HepG2 (cell line): ENCODE data around the gene TP53. TPM values are rescaled to one million over a fixed set of nuclear protein-coding genes. Genes with fewer than 3 reads are reported as not detected.

Source experiments
- CAMTA2 ChIP-seq: sonication (generic); formaldehyde crosslinking; IDR thresholded peaks from 2 replicates; pipeline ENCODE4 v1.4.0; 2020; ENCODE audit warnings: mild to moderate bottlenecking, missing genetic modification reagents, borderline replicate concordance
- CBFB ChIP-seq: sonication (generic); formaldehyde crosslinking; IDR thresholded peaks from 2 replicates; pipeline ENCODE4 v1.4.0; 2020; ENCODE audit warnings: missing genetic modification reagents
- FLYWCH1 ChIP-seq: sonication (generic); formaldehyde crosslinking; IDR thresholded peaks from 2 replicates; pipeline ENCODE4 v1.8.1; 2023; ENCODE audit warnings: mild to moderate bottlenecking, missing genetic modification reagents
- GATA4 ChIP-seq: sonication (generic); IDR thresholded peaks from 2 replicates; pipeline ENCODE4 v1.6.1; 2016; ENCODE audit warnings: antibody characterized with exemption, low read depth, borderline replicate concordance
- HIVEP1 ChIP-seq: sonication (generic); formaldehyde crosslinking; IDR thresholded peaks from 2 replicates; pipeline ENCODE4 v1.4.0; 2020; ENCODE audit warnings: mild to moderate bottlenecking, missing genetic modification reagents
- JUNB ChIP-seq: sonication (generic); formaldehyde crosslinking; IDR thresholded peaks from 2 replicates; pipeline ENCODE4 v1.8.0; 2022; ENCODE audit warnings: missing genetic modification reagents, mild to moderate bottlenecking, borderline replicate concordance
- JUND ChIP-seq: sonication (generic); formaldehyde crosslinking; IDR thresholded peaks from 2 replicates; pipeline ENCODE4 v1.8.0; 2022; ENCODE audit warnings: mild to moderate bottlenecking, missing genetic modification reagents
- NCOA1 ChIP-seq: sonication (generic); formaldehyde crosslinking; IDR thresholded peaks from 2 replicates; pipeline ENCODE4 v1.9.0; 2021; ENCODE audit warnings: missing genetic modification reagents
- POLR2AphosphoS5 ChIP-seq: IDR thresholded peaks from 2 replicates; pipeline ENCODE4 v1.6.1; 2012; ENCODE audit warnings: low read depth, low read length
- PRPF4 ChIP-seq: fragments of 200-400 bp; formaldehyde crosslinking; IDR thresholded peaks from 2 replicates; pipeline ENCODE4 v1.6.1; 2016; ENCODE audit warnings: low read length, low read depth; ENCODE audit not compliant: poor library complexity, severe bottlenecking
- SMYD3 ChIP-seq: sonication (generic); formaldehyde crosslinking; IDR thresholded peaks from 2 replicates; pipeline ENCODE4 v1.8.1; 2023; ENCODE audit warnings: mild to moderate bottlenecking, missing genetic modification reagents
- TCF7L2 ChIP-seq: IDR thresholded peaks from 2 replicates; pipeline ENCODE4 v1.6.1; 2011; ENCODE audit warnings: mild to moderate bottlenecking, low read depth, low read length, moderate library complexity
- TSC22D2 ChIP-seq: sonication (generic); formaldehyde crosslinking; IDR thresholded peaks from 2 replicates; pipeline ENCODE4 v1.5.1; 2020; ENCODE audit warnings: missing genetic modification reagents, mild to moderate bottlenecking, borderline replicate concordance
- ZEB1 ChIP-seq: IDR thresholded peaks from 2 replicates; pipeline ENCODE4 v1.6.1; 2012; ENCODE audit warnings: mild to moderate bottlenecking, low read depth, inconsistent platforms; ENCODE audit not compliant: insufficient replicate concordance
- ZNF367 ChIP-seq: sonication (generic); formaldehyde crosslinking; IDR thresholded peaks from 2 replicates; pipeline ENCODE4 v1.4.0; 2020; ENCODE audit warnings: missing genetic modification reagents, borderline replicate concordance
- ZNF547 ChIP-seq: sonication (generic); formaldehyde crosslinking; IDR thresholded peaks from 2 replicates; pipeline ENCODE4 v1.5.1; 2020; ENCODE audit warnings: mild to moderate bottlenecking, missing genetic modification reagents
- ZNF549 ChIP-seq: sonication (generic); formaldehyde crosslinking; IDR thresholded peaks from 2 replicates; pipeline ENCODE4 v1.5.0; 2020; ENCODE audit warnings: missing genetic modification reagents
- ZNF569 ChIP-seq: sonication (generic); formaldehyde crosslinking; IDR thresholded peaks from 2 replicates; pipeline ENCODE4 v1.5.0; 2020; ENCODE audit warnings: mild to moderate bottlenecking, missing genetic modification reagents, moderate library complexity, borderline replicate concordance
- ZNF670 ChIP-seq: sonication (generic); formaldehyde crosslinking; IDR thresholded peaks from 2 replicates; pipeline ENCODE4 v1.8.0; 2022; ENCODE audit warnings: mild to moderate bottlenecking, missing genetic modification reagents, borderline replicate concordance
- ZNF709 ChIP-seq: sonication (generic); formaldehyde crosslinking; IDR thresholded peaks from 2 replicates; pipeline ENCODE4 v1.5.0; 2020; ENCODE audit warnings: mild to moderate bottlenecking, missing genetic modification reagents
- ZSCAN12 ChIP-seq: sonication (generic); formaldehyde crosslinking; IDR thresholded peaks from 2 replicates; pipeline ENCODE4 v1.9.0; 2021; ENCODE audit warnings: mild to moderate bottlenecking, missing genetic modification reagents
- polyA plus RNA-seq, 8 experiments: library from polyadenylated mRNA; depleted of rRNA in 3 of 8; stranded (reverse) in 7 of 8; unstranded in 1 of 8; fragments of >200 nt; fragmentation: Illumina TruSeq in 4 of 8; extraction: Trizol in 4 of 8; gene quantifications; 2 replicates each; pipeline versions ENCODE4 v1.2.1 to v1.2.3, GENCODE V29; 2011 to 2016; ENCODE audit warnings: low read depth in 4 of 8, missing spikeins in 1 of 8, mixed read lengths in 1 of 8; ENCODE audit not compliant: insufficient read depth in 1 of 8
- total RNA-seq, 5 experiments: library from RNA; depleted of rRNA; stranded (reverse); fragments of >200 nt; fragmentation: Illumina TruSeq; extraction: Trizol; gene quantifications; 2 replicates each; pipeline ENCODE4 v1.2.3, GENCODE V29; 2016; ENCODE audit warnings: low read depth in 1 of 5
- TF ChIP-seq, protein P1 (sequence below): sonication (generic); formaldehyde crosslinking; IDR thresholded peaks from 2 replicates; pipeline ENCODE4 v1.4.0; 2020; ENCODE audit warnings: missing genetic modification reagents
- TF ChIP-seq, protein P2 (sequence below): IDR thresholded peaks from 2 replicates; pipeline ENCODE4 v1.6.1; 2016; ENCODE audit warnings: low read depth
- TF ChIP-seq, protein P3 (sequence below): sonication (generic); formaldehyde crosslinking; IDR thresholded peaks from 2 replicates; pipeline ENCODE4 v1.4.0; 2020; ENCODE audit warnings: mild to moderate bottlenecking, missing genetic modification reagents
- TF ChIP-seq, protein P4 (sequence below): sonication (generic); formaldehyde crosslinking; IDR thresholded peaks from 2 replicates; pipeline ENCODE4 v1.4.0; 2020; ENCODE audit warnings: low read depth, mild to moderate bottlenecking, missing genetic modification reagents

Gene TP53
- total and polyA plus RNA-seq, 2 of the 13 experiments (the other 11 are each of a cell fraction or from before 2014, with no cell fraction given), result 17.1 to 29.9 TPM

DNA sequence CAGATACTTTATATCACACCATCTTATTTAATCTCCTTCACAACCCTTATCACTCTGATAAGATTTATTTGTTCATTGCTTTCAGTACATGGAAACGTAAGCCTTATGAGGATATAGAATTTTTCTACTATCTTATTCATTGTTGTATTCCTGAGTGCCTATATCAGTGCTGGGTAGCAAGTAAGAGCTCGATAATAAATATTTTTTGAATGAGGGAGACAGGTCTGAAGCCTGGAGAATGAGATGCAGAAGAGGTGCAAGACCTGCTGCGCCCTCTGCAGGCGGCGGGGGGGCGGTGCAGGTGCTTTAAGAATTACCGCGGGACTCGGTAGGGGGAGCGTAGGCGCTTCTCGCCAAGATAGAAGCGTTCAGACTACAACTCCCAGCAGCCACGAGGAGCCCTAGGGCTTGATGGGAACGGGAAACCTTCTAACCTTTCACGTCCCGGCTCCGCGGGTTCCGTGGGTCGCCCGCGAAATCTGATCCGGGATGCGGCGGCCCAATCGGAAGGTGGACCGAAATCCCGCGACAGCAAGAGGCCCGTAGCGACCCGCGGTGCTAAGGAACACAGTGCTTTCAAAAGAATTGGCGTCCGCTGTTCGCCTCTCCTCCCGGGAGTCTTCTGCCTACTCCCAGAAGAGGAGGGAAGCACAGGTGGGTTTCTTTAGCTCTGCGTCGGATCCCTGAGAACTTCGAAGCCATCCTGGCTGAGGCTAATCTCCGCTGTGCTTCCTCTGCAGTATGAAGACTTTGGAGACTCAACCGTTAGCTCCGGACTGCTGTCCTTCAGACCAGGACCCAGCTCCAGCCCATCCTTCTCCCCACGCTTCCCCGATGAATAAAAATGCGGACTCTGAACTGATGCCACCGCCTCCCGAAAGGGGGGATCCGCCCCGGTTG is 868 bp upstream of the TP53 start, which contains the start of gene WRAP53 (continued):
- TF ChIP-seq, protein P1, sequence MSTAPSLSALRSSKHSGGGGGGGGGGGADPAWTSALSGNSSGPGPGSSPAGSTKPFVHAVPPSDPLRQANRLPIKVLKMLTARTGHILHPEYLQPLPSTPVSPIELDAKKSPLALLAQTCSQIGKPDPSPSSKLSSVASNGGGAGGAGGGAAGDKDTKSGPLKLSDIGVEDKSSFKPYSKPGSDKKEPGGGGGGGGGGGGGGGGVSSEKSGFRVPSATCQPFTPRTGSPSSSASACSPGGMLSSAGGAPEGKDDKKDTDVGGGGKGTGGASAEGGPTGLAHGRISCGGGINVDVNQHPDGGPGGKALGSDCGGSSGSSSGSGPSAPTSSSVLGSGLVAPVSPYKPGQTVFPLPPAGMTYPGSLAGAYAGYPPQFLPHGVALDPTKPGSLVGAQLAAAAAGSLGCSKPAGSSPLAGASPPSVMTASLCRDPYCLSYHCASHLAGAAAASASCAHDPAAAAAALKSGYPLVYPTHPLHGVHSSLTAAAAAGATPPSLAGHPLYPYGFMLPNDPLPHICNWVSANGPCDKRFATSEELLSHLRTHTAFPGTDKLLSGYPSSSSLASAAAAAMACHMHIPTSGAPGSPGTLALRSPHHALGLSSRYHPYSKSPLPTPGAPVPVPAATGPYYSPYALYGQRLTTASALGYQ, result no peak
- no peak for TF ChIP-seq ZNF547
- peak; percentile 82; the same call in 1 of the 2 replicates for TF ChIP-seq POLR2AphosphoS5
- no peak for TF ChIP-seq SMYD3 (CRISPR knock-in tag)
- TF ChIP-seq, protein P2, sequence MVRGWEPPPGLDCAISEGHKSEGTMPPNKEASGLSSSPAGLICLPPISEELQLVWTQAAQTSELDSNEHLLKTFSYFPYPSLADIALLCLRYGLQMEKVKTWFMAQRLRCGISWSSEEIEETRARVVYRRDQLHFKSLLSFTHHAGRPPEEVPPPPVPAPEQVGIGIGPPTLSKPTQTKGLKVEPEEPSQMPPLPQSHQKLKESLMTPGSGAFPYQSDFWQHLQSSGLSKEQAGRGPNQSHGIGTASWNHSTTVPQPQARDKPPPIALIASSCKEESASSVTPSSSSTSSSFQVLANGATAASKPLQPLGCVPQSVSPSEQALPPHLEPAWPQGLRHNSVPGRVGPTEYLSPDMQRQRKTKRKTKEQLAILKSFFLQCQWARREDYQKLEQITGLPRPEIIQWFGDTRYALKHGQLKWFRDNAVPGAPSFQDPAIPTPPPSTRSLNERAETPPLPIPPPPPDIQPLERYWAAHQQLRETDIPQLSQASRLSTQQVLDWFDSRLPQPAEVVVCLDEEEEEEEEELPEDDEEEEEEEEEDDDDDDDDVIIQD (CRISPR knock-in tag), result 0 out of 2 replicates have a peak, but pooled peaks have one; percentile 31
- TF ChIP-seq TSC22D2 (CRISPR knock-in tag), result no peak
- no peak for TF ChIP-seq JUNB (CRISPR knock-in tag)
- TF ChIP-seq ZNF709, result no peak
- no peak for TF ChIP-seq CAMTA2 (CRISPR knock-in tag)
- no peak for TF ChIP-seq GATA4
- TF ChIP-seq ZNF569 (CRISPR knock-in tag), result no peak
- no peak for TF ChIP-seq HIVEP1 (CRISPR knock-in tag)
- TF ChIP-seq, protein P3, sequence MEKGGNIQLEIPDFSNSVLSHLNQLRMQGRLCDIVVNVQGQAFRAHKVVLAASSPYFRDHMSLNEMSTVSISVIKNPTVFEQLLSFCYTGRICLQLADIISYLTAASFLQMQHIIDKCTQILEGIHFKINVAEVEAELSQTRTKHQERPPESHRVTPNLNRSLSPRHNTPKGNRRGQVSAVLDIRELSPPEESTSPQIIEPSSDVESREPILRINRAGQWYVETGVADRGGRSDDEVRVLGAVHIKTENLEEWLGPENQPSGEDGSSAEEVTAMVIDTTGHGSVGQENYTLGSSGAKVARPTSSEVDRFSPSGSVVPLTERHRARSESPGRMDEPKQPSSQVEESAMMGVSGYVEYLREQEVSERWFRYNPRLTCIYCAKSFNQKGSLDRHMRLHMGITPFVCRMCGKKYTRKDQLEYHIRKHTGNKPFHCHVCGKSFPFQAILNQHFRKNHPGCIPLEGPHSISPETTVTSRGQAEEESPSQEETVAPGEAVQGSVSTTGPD (CRISPR knock-in tag), result no peak
- TF ChIP-seq ZNF670 (CRISPR knock-in tag), result peak; percentile 13; the same call in 1 of the 2 replicates
- TF ChIP-seq CBFB (CRISPR knock-in tag), result peak; percentile 69; the same call in 1 of the 2 replicates
- TF ChIP-seq, protein P4, sequence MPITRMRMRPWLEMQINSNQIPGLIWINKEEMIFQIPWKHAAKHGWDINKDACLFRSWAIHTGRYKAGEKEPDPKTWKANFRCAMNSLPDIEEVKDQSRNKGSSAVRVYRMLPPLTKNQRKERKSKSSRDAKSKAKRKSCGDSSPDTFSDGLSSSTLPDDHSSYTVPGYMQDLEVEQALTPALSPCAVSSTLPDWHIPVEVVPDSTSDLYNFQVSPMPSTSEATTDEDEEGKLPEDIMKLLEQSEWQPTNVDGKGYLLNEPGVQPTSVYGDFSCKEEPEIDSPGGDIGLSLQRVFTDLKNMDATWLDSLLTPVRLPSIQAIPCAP, result no peak
- no peak for TF ChIP-seq NCOA1
- no peak for TF ChIP-seq ZNF367 (CRISPR knock-in tag)
- TF ChIP-seq FLYWCH1, result no peak
- TF ChIP-seq ZSCAN12 (CRISPR knock-in tag), result no peak
- TF ChIP-seq TCF7L2, result no peak
- no peak for TF ChIP-seq ZNF549 (CRISPR knock-in tag)
- peak; percentile 18 for TF ChIP-seq ZEB1
- TF ChIP-seq PRPF4, result no peak
- TF ChIP-seq JUND (CRISPR knock-in tag), result no peak
